Choroid plexus epithelial cell (primary cell): ENCODE results near the gene MAGEA2B.
"Not testable (repeated sequence)": the region's sequence is repeated elsewhere in the genome, so short reads cannot be mapped to it uniquely, and the experiment has no call there.

ENCODE experiments used
- DNase-seq: peaks from one replicate; pipeline ENCODE4 v3.0.0-alpha.2; 2010; ENCODE audit warnings: low read depth
- H3K4me3 ChIP-seq: 2 replicates; pipeline ENCODE4 v1.5.1; 2011; ENCODE audit warnings: low read depth, mild to moderate bottlenecking, control low read depth, low read length, moderate library complexity
- CTCF ChIP-seq: conservative IDR thresholded peaks from 2 replicates; pipeline ENCODE4 v1.5.1; 2011; ENCODE audit warnings: low read depth, mild to moderate bottlenecking, control low read depth, inconsistent platforms, low read length, moderate library complexity

The MAGEA2B gene

GRCh38 chrX:152733261-152733975 lies 19.0 kb downstream of the MAGEA2B start, which contains the start of the genes CSAG1 and MAGEA12:
CSAG1 (minus strand) TSS chrX:152733721; CDS start chrX:152732460, 1,261 bp downstream.
MAGEA12 (plus strand) TSS chrX:152733757; CDS start chrX:152736162, 2,405 bp downstream.
- no peak for TF ChIP-seq CTCF
- no peak within 1 kb of the TSS for H3K4me3 ChIP-seq
- DNase-seq: no peak

GRCh38 chrX:152734143-152734858 lies 19.9 kb downstream of the MAGEA2B start:
- DNase-seq, H3K4me3 ChIP-seq: not testable (repeated sequence)

GRCh38 chrX:152735101-152735500 lies 20.7 kb downstream of the MAGEA2B start:
- H3K4me3 ChIP-seq: no peak overlapping the region
- TF ChIP-seq CTCF: no peak
- no peak for DNase-seq

- TF ChIP-seq CTCF: no peak
- DNase-seq: no peak
- no peak overlapping the region for H3K4me3 ChIP-seq
Measured at GRCh38 chrX:152735860-152736511, 21.6 kb downstream of the MAGEA2B start.

- DNase-seq, H3K4me3 ChIP-seq: not testable (repeated sequence)
Measured at GRCh38 chrX:152736528-152736927, 22.1 kb downstream of the MAGEA2B start.

- no peak overlapping the region for H3K4me3 ChIP-seq
- TF ChIP-seq CTCF: no peak
- DNase-seq: no peak
Measured at GRCh38 chrX:152738560-152738959, 24.1 kb downstream of the MAGEA2B start.

GRCh38 chrX:152753686-152754650 lies 39.5 kb downstream of the MAGEA2B start, which contains the start of gene MAGEA2:
MAGEA2 (minus strand) TSS chrX:152753842; CDS start chrX:152751363, 2,479 bp downstream.
- not testable (repeated sequence) for DNase-seq, H3K4me3 ChIP-seq

GRCh38 chrX:152754871-152755270 lies 40.4 kb downstream of the MAGEA2B start:
- not testable (repeated sequence) for DNase-seq

GRCh38 chrX:152758918-152759317 lies 44.5 kb downstream of the MAGEA2B start, which contains the start of gene CSAG3:
CSAG3 (plus strand) TSS chrX:152759218.
- not testable (repeated sequence) for H3K4me3 ChIP-seq, DNase-seq

More at GRCh38 chrX:152754871-152755270, 40.4 kb downstream of the MAGEA2B start:
- H3K4me3 ChIP-seq: not testable (repeated sequence)

GRCh38 chrX:152759544-152759943 lies 45.1 kb downstream of the MAGEA2B start:
- not testable (repeated sequence) for DNase-seq

GRCh38 chrX:152761582-152761981 lies 47.2 kb downstream of the MAGEA2B start:
- DNase-seq, H3K4me3 ChIP-seq: not testable (repeated sequence)

More at GRCh38 chrX:152759544-152759943, 45.1 kb downstream of the MAGEA2B start:
- not testable (repeated sequence) for H3K4me3 ChIP-seq

GRCh38 chrX:152766562-152766961 lies 52.1 kb downstream of the MAGEA2B start:
- DNase-seq, H3K4me3 ChIP-seq: not testable (repeated sequence)
